Measurements from ENCODE around the gene SBF1.

Gene SBF1

GRCh38 chr22:50445071-50445879 lies 29.6 kb downstream of the SBF1 start:
- TF ChIP-seq, protein P1, sequence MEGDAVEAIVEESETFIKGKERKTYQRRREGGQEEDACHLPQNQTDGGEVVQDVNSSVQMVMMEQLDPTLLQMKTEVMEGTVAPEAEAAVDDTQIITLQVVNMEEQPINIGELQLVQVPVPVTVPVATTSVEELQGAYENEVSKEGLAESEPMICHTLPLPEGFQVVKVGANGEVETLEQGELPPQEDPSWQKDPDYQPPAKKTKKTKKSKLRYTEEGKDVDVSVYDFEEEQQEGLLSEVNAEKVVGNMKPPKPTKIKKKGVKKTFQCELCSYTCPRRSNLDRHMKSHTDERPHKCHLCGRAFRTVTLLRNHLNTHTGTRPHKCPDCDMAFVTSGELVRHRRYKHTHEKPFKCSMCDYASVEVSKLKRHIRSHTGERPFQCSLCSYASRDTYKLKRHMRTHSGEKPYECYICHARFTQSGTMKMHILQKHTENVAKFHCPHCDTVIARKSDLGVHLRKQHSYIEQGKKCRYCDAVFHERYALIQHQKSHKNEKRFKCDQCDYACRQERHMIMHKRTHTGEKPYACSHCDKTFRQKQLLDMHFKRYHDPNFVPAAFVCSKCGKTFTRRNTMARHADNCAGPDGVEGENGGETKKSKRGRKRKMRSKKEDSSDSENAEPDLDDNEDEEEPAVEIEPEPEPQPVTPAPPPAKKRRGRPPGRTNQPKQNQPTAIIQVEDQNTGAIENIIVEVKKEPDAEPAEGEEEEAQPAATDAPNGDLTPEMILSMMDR (conservative IDR thresholded peaks at IDR 0.05; ENCODE audit: control insufficient read depth, insufficient read depth, low read depth, low read length), result no peak
- DNase-seq (ENCODE audit: low read depth), result no peak
- no peak overlapping the region for H3K4me3 ChIP-seq (ENCODE audit: control insufficient read depth, low read depth, low read length)

DNA sequence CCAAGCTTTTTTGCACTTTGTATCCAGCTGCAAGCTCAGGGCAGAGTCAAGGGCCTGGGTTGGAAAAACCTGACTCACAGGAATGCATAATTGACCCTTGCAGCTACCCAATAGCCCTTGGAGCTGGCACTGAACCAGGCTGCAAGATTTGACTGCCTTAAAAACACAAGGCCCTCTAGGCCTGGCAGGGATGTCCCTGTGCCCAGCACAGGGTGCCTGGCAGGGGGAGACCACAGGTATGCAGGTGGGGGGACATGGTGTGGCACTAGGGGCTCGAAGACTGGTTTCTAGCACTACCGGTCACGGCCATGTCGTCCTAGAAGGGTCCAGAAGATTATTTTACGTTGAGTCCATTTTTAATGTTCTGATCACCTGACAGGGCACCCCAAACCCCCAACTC lies 30.2 kb downstream of the SBF1 start:
- no peak overlapping the region for H3K4me3 ChIP-seq (ENCODE audit: control insufficient read depth, low read depth, low read length)
- TF ChIP-seq, protein P1 (conservative IDR thresholded peaks at IDR 0.05; ENCODE audit: control insufficient read depth, insufficient read depth, low read depth, low read length), result no peak
- peak; percentile 89 for DNase-seq (ENCODE audit: low read depth)

DNA sequence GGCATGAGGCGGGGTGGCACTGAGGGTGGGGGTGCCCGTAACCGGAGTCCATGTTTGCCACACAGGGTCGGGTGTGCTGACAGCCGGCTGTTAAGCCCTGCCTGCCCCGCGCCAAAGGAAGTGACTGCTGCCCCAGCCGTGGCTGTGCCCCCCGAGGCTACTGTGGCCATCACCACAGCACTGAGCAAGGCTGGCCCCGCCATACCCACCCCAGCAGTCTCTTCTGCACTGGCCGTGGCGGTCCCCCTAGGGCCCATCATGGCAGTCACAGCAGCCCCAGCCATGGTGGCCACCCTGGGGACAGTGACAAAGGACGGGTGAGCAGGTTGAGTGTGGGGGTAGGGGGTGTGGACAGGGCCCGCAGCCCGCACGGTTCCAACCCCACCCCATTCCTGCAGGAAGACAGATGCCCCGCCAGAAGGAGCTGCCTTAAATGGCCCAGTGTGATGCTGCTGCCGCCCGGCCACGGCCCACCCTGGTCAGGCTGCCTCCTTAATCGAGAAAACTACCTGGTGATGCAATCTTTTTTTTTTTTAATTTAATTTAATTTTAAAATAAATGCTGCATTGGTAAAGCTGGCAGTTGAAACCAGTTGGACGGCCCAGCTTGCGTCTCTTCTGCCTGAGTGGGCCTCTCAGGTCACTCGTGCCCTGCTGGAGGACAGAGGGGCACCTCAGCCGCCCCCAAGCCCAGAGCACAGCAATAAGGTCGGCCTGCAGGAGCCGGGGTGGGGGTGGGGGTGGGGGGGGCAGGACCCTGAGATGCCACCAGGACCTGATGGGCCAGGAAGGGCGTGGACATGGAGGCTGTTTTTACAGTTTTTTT lies 30.8 kb downstream of the SBF1 start:
- no peak for DNase-seq (ENCODE audit: low read depth)
- TF ChIP-seq, protein P1 (conservative IDR thresholded peaks at IDR 0.05; ENCODE audit: control insufficient read depth, insufficient read depth, low read depth, low read length), result no peak
- H3K4me3 ChIP-seq (ENCODE audit: control insufficient read depth, low read depth, low read length), result no peak overlapping the region

DNA sequence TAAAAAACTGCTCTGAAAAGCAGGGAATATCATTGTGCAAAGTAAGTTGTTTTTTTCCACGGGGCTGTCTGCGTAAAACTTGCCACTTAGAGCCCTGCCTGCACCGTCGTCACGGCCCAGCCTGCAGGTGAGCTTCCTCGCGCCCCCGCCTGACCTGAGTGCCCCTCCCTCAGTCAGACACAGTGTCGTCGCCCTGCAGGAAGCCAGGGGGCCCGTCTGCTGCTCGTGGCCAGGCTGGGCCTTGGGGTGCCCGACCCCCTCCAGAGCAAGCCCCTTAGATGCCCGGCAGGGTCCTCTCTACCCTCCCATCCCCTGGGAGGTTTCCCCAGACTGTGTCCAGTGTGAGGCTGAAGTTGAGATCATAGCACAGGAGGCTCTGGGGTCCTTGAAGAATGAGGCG lies 31.6 kb downstream of the SBF1 start:
- DNase-seq (ENCODE audit: low read depth), result no peak
- H3K4me3 ChIP-seq (ENCODE audit: control insufficient read depth, low read depth, low read length), result no peak overlapping the region
- TF ChIP-seq, protein P1 (conservative IDR thresholded peaks at IDR 0.05; ENCODE audit: control insufficient read depth, insufficient read depth, low read depth, low read length), result no peak

GRCh38 chr22:50441428-50441993 lies 33.3 kb downstream of the SBF1 start:
- TF ChIP-seq, protein P1 (conservative IDR thresholded peaks at IDR 0.05; ENCODE audit: control insufficient read depth, insufficient read depth, low read depth, low read length), result no peak
- H3K4me3 ChIP-seq (ENCODE audit: control insufficient read depth, low read depth, low read length), result no peak overlapping the region
- DNase-seq (ENCODE audit: low read depth), result no peak

DNA sequence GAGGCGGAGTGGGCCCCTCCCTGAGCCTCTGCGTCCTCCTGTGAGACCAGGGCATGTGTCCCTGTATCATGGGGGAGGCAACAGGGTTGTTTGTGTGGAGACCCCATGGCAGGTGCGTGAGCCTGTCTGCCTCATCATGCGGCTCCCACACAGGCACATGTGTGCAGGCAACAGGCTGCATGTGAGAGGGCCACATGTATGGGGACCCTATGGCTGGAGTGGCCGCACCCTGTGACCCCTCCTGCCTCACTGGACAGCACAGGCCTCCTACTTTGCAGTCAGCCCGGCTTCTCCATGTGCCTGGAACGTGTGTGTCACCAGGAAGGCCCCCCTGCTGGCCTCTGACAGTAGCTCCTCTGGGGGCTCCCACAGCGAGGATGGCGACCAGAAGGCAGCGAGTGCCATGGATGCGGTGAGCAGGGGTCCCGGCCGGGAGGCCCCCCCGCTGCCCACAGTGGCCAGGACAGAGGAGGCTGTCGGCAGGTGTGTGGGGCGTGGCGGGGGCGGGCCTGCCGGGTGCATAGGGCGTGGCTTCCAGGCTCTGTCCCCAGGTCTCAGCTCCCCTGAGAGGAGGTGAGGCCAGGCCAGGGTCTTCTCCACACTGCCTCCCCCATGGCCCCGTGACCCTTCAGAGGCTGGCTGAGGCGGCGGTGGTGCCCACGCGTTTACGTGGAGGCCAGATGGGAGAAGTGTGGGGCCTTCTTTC lies 34.1 kb downstream of the SBF1 start:
- H3K4me3 ChIP-seq (ENCODE audit: control insufficient read depth, low read depth, low read length), result no peak overlapping the region
- no peak for DNase-seq (ENCODE audit: low read depth)
- TF ChIP-seq, protein P1 (conservative IDR thresholded peaks at IDR 0.05; ENCODE audit: control insufficient read depth, insufficient read depth, low read depth, low read length), result no peak

All from fibroblast of mammary gland (primary cell).